Glomerular endothelial cell (primary cell): ENCODE measurements around the gene HSPA12A. TPM values are rescaled to one million over a fixed set of nuclear protein-coding genes. Genes with fewer than 3 reads are reported as not detected.

Source experiments
- DNase-seq: peaks from one replicate; pipeline ENCODE4 v3.0.0-alpha.2; 2011; ENCODE audit warnings: low read depth, low spot score; ENCODE audit errors: extremely low read depth
- total RNA-seq: library from RNA; depleted of rRNA; stranded (reverse); fragments of >200 nt; gene quantifications from 2 replicates; pipeline ENCODE4 v1.2.3, GENCODE V29; 2015

The HSPA12A gene
- total RNA-seq, 1 donor from 2014 or later = 0.76 TPM

- no peak for DNase-seq
These were observed 48.0 kb downstream of the HSPA12A start for GRCh38 chr10:116694243-116694926.

DNA sequence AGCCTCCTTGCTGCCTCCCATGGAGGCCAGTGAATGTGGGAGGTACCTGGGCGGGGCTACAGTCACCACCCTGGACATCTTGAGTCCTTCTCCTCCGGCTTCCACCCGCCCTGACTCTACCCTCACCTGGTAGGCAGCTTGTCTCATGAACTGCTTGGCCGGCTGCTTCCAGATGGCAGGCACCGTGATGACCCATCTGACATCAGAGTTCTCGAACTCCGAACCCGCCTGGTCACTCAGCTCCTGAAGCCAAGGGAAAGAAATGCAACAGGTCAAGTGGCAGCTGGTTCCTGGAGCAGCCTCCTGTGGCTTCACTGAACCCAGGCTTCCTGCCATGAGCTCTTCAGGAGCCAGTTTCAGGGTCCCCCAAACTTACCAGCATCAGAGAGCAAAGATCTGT lies 50.1 kb downstream of the HSPA12A start:
- DNase-seq = no peak

DNA sequence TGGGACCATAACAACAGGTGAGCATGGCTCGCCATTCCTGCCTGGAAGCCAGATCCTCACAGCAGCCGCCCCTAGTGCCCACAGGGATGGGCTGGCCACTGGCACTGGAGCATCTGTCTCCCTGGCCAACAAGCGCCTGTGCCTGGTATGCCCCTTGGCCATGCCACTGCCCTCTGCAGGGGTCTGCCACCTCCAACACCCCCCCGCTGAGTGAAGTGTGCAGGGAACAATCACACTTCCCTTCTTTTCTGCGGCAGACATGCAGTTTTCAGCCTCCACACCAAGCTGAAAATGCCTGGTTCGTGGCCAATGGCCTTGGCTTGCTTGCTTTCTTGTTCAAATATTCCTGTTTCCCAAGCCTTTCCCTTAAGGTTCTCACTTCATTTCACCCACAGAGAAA lies 50.7 kb downstream of the HSPA12A start:
- no peak for DNase-seq

DNA sequence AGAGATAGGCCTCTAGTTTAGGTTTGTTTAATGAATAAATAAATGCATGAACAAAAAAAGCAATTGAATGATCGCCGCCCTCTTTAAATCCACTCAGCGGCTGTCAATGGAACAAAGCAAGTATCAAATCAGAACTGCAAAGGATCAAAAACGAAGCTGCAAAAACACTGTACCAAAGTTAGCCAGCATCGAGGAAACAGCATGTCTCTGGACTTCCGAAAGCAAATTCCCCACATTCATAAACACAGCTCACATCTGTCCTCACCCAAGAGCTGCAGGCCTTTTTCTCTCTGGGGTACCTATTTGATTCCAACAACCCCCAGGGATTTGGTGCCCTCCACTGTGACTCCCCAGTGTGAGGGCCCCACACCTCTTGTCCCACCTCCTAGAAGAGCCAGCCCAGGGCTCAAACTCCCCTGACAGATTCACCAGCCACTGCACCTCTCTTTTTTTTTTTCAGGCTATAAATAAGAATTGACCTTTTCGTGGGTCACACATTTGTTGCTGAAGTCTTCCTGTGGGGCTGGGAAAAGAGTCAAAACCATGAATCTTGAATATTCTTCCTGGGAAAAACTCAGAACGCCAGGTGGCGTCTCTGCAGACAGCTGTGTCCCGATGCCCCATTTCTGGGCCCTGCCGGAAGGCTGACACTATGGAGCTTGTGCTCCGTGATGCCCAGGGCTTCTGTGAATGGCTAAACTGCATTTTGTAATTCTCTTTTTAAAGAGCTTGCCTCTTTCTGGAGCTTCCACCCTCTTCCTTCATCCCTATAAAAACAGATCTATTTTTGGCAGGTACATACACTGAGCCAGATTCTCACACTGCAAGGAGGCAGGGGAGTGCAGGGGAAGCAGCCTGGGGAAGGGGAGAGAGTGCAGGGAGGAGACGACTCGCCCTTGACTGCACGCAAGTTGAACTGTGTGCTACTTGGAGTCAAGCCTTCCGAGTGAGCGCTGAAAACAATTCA lies 51.7 kb downstream of the HSPA12A start:
- DNase-seq = no peak

DNA sequence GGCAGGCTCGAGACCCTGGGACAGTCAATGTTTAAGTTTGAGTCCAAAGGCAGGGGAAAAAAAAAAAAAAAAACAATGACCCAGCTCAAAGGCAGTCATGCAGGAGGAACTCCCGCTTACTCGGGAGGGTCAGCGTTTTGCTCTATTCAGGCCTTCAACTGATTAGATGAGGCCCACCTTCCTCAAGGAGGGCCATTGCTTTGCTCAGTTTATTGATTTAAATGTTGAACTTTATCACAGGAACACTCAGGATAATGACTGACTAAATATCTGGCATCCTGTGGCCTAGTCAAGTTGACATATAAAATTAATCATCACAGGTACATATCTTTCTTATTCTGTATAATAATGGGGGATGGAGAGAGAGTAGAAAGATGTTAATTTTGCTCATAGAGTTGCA lies 52.6 kb downstream of the HSPA12A start:
- DNase-seq = no peak

- DNase-seq = no peak
These were observed 53.4 kb downstream of the HSPA12A start for GRCh38 chr10:116688741-116689495.

GRCh38 chr10:116688241-116688711 lies 54.1 kb downstream of the HSPA12A start:
- no peak for DNase-seq

- DNase-seq = no peak
These were observed 54.7 kb downstream of the HSPA12A start for GRCh38 chr10:116687633-116688032.

GRCh38 chr10:116686632-116687031 lies 55.7 kb downstream of the HSPA12A start:
- no peak for DNase-seq

DNA sequence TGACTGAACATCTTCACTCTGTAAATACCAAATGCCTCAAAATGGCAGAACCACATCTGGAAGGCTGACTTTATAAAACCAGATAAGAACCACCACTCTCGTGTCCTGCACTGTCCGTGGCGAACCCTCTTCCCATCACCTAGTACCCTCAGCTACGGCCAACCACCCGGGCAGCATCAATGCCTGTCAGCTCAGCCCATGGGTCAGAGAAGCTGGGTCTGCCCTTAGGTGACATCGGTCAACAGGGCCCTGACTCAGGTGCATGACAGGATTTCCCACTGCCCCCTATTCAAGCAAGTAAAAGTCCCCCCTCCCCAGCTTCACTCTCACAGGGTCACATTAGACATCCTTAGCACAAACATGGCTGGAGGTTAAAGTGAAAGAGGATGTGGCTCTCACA lies 56.6 kb downstream of the HSPA12A start:
- no peak for DNase-seq

GRCh38 chr10:116684781-116685180 lies 57.6 kb downstream of the HSPA12A start:
- DNase-seq = no peak

DNA sequence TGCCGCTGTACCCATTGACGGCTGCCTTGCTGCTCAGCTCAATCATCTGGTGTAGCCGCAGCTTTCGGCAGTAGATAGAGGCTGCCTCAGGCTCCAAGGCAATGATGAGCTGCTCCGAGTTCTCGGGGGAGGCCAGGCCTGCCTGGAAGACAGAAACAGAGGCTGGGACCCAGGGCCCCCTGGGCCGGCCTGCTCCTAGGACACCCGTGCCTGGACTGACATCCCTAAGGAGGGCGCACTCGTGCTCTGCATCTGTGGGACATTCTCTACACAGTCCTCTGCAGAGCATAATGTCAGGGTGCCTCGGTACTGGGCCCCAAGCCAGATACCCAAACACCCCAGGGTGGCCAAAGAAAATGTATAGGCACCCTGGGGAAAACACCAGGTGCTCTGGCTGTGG lies 58.5 kb downstream of the HSPA12A start:
- DNase-seq = no peak

DNA sequence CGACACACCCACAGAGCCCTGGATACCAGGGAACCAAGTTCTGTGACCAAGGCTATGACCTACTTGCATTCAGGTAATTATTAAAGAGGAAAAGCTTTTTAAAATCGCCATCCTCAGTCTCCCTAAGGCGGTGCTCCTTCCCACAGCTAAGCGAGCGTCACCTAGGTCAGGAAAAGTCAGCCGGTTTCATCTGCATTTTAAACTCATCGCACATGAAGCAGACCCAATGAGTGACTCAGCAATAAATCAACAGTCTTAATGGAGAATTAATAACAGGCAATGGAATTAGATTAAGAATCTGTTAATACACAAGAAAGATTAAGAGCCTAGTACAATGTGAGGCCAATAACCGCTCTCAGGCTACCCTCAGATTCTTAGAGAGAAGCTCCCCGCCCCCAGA lies 59.2 kb downstream of the HSPA12A start:
- no peak for DNase-seq

DNA sequence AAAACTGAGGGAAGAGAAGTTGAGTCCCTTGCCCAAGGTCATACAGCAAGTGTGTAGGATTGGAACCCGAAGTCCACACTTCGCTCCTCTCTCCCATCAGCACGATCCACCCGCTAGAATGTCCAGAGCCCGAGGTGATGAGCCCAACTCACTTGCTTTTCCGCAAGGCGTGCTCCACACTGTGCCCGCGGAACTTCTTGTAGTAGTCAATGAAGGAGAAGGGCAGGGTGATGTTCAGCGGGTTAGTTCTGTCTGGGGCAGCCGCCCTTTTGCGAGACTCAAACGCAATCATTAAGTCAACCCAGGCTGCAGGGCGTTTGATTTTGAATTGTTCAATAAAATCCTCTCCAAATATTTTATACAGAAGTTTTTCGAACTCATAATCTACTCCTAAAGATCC lies 63.0 kb downstream of the HSPA12A start:
- DNase-seq = no peak

- DNase-seq = no peak
These were observed 65.7 kb downstream of the HSPA12A start for GRCh38 chr10:116676633-116677032.

GRCh38 chr10:116676118-116676517 lies 66.2 kb downstream of the HSPA12A start:
- DNase-seq = no peak

DNA sequence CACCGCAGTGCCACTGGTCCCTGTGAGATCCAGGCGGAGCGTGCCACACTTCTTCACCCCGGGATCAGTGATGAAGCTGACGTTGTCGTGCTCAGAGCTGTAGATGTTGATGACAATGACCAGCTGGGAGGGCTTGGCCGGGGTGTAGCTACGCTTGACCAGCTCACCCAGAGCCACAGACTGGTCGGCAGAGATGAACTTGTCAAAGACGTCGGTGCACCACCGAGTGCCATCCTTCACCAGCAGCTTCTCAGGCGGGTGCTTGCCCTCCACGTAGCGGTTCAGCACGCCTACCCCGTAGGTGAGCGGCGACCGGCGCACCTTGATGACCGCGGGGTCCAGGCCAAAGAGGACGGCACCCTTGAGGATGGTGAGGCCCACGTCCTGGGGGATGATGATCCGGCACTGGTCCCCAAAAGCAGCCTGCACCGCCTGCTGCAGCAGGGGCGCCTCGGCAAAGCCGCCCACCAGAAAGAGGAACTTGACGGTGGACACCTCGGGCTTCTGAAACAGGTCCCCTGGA lies 67.4 kb downstream of the HSPA12A start:
- no peak for DNase-seq

DNA sequence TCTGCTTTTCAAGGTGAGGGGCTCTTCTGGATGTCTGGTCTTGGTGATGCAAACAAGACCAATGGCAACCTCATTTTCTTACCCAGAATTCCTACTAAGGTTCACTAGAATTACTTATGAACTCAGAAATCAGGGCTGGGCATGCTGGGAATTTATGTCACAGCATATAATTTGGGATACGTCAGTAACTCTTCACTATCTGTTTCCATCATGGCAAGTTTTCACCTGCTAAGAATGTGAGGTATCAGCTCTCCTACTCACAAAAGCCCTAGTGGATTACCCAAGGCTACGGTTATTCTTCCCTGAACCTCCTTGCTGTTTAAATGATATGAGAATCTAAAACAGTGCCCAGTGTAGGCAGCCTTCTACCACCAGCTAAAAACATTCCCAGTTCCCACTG lies 68.5 kb downstream of the HSPA12A start:
- DNase-seq = no peak

- no peak for DNase-seq
These were observed 69.5 kb downstream of the HSPA12A start for GRCh38 chr10:116672891-116673290.

DNA sequence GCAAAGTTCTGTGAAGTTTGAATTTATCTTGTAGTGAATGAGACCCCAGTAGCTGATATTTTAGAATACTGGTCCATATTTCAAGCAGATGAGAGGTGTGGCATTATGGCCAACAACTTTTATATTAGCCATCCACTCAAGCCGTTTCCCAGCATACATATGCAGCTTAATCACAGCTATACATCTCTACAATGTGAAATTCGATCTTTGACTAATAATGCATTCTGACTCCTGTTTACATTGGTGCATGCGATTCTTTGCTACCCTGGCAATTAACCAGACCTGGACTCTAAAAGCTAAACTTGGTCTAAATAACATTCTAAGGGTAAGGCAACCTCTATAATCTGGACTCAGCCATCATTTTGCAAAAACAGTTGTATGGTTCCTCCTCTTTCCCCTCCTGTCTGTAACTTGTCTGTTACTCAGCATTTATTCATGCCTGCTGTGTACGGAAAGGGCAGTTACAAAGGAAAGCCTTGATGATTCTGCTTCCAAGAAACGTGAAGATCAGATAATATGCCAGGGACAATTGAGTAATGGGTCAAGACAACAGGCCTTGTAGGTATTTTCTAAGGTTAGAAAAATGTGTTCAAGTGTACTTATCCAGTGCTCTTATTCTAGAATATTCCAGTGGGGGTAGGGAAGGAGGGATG lies 71.0 kb downstream of the HSPA12A start:
- no peak for DNase-seq
